H1 (cell line): Measurements from ENCODE around the gene ASPA. TPM values are rescaled to one million over a fixed set of nuclear protein-coding genes. Genes with fewer than 3 reads are reported as not detected.

Source experiments
- KDM5A ChIP-seq: fragments of 200-600 bp; IDR thresholded peaks from 2 replicates; pipeline ENCODE4 v1.7.1; 2012; ENCODE audit warnings: mild to moderate bottlenecking, low read length, inconsistent platforms, mixed read lengths
- SIX5 ChIP-seq: IDR thresholded peaks from 2 replicates; pipeline ENCODE4 v1.6.1; 2011; ENCODE audit warnings: mild to moderate bottlenecking, low read depth, low read length
- TBP ChIP-seq: IDR thresholded peaks from 2 replicates; pipeline ENCODE4 v1.6.1; 2011; ENCODE audit warnings: low read depth, low read length, improper control_type of control experiment
- polyA plus RNA-seq, 7 experiments: library from polyadenylated mRNA; depleted of rRNA in 3 of 7; stranded (reverse) in 5 of 7; unstranded in 2 of 7; fragments of >200 nt in 5 of 7; fragments of 200-250 nt in 2 of 7; gene quantifications; 1 replicate in 5 of 7; 2 replicates in 1 of 7; 4 replicates in 1 of 7; pipeline versions ENCODE4 v1.2.1 to v1.2.3, GENCODE V29; 2011 to 2013; ENCODE audit warnings: missing spikeins in 2 of 7, mixed read lengths in 2 of 7
- total RNA-seq: library from RNA; stranded (reverse); fragmentation: NEBNext Ultra II Directional; extraction: Animal tissue kit (Norgen Biotek cat#: 25700); gene quantifications from 2 replicates; pipeline ENCODE4 v1.2.1, GENCODE V29; 2021
- TF ChIP-seq, protein P1 (sequence below): IDR thresholded peaks from 2 replicates; pipeline ENCODE4 v1.6.1; 2012; ENCODE audit warnings: low read length, inconsistent platforms

ASPA gene
- total and polyA plus RNA-seq, 2 of the 8 experiments (the other 6 are each of a cell fraction or from before 2014, with no cell fraction given) = 0.03 TPM; not detected in 1

- TF ChIP-seq, protein P1, sequence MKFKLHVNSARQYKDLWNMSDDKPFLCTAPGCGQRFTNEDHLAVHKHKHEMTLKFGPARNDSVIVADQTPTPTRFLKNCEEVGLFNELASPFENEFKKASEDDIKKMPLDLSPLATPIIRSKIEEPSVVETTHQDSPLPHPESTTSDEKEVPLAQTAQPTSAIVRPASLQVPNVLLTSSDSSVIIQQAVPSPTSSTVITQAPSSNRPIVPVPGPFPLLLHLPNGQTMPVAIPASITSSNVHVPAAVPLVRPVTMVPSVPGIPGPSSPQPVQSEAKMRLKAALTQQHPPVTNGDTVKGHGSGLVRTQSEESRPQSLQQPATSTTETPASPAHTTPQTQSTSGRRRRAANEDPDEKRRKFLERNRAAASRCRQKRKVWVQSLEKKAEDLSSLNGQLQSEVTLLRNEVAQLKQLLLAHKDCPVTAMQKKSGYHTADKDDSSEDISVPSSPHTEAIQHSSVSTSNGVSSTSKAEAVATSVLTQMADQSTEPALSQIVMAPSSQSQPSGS = no peak
- TF ChIP-seq TBP = no peak
- TF ChIP-seq KDM5A = no peak
- no peak for TF ChIP-seq SIX5
These were observed 50.7 kb downstream of the ASPA start (continued) for GRCh38 chr17:3526491-3526890.
